Large intestine (tissue), 3 donors: ENCODE measurements around the gene MCM6. TPM values are rescaled to one million over a fixed set of nuclear protein-coding genes. Genes with fewer than 3 reads are reported as not detected.
"Not testable (repeated sequence)": the region's sequence is repeated elsewhere in the genome, so short reads cannot be mapped to it uniquely, and the experiment has no call there.

Experiments
- DNase-seq, 2 donors: peaks; one replicate each; pipeline versions ENCODE4 v3.0.0 to v3.0.0-alpha.2; 2013
- H3K27ac ChIP-seq: one replicate; pipeline ENCODE4 v1.5.1; 2013; ENCODE audit warnings: low read length
- H3K27me3 ChIP-seq: 2 replicates; pipeline ENCODE4 v1.6.1; 2013; ENCODE audit warnings: low read length; ENCODE audit not compliant: control insufficient read depth, insufficient read depth
- H3K36me3 ChIP-seq: 2 replicates; pipeline ENCODE4 v1.6.1; 2013; ENCODE audit warnings: low read length; ENCODE audit not compliant: control insufficient read depth, insufficient read depth
- H3K4me1 ChIP-seq: one replicate; pipeline ENCODE4 v1.6.1; 2013; ENCODE audit warnings: low read length; ENCODE audit not compliant: control insufficient read depth, insufficient read depth
- H3K4me3 ChIP-seq: one replicate; pipeline ENCODE4 v1.5.1; 2013; ENCODE audit warnings: low read length
- H3K9me3 ChIP-seq: one replicate; pipeline ENCODE4 v1.6.1; 2013; ENCODE audit warnings: mild to moderate bottlenecking, low read depth, low read length, moderate library complexity; ENCODE audit not compliant: control insufficient read depth
- WGBS: methylation state at CpG from one replicate; pipeline ENCODE4 v1.1.5; 2013; ENCODE audit warnings: low lambda C conversion rate; ENCODE audit not compliant: insufficient coverage; 5-methylcytosine and 5-hydroxymethylcytosine counted together
- polyA plus RNA-seq: library from polyadenylated mRNA; unstranded; fragments of 120-200 nt; gene quantifications from one replicate; pipeline ENCODE4 v1.2.1, GENCODE V29; 2013

Gene MCM6
- polyA plus RNA-seq, 1 donor: 51.9 TPM

- 80% methylated on average over 1 of the region's 3 CpGs for WGBS
- peaks cover 56% of the 10 kb centered on the region for H3K36me3 ChIP-seq
- not testable (repeated sequence) for H3K27ac ChIP-seq
Measured at GRCh38 chr2:135807874-135808273, 68.4 kb downstream of the MCM6 start.

GRCh38 chr2:135803278-135803677 lies 73.0 kb downstream of the MCM6 start:
- WGBS: no CpG with 5 or more reads among the region's 2 CpGs
- Histone ChIP-seq H3K4me3 (no peak overlapping the region), H3K27ac (no peak overlapping the region), H3K4me1 (no peaks in the 10 kb centered on the region), H3K27me3 (no peaks in the 10 kb centered on the region), H3K9me3 (no peaks in the 10 kb centered on the region), H3K36me3 (peaks cover 62% of the 10 kb centered on the region)
- DNase-seq: peak in 1 of 2 donors; percentile 25

More at GRCh38 chr2:135807874-135808273, 68.4 kb downstream of the MCM6 start:
- not testable (repeated sequence) for H3K27me3 ChIP-seq, H3K4me1 ChIP-seq, H3K4me3 ChIP-seq, DNase-seq, H3K9me3 ChIP-seq

GRCh38 chr2:135802350-135802749 lies 73.9 kb downstream of the MCM6 start:
- Histone ChIP-seq H3K9me3 (no peaks in the 10 kb centered on the region), H3K27ac (no peak overlapping the region), H3K4me3 (no peak overlapping the region), H3K4me1 (no peaks in the 10 kb centered on the region), H3K36me3 (peaks cover 62% of the 10 kb centered on the region), H3K27me3 (no peaks in the 10 kb centered on the region)
- WGBS: 0% methylated on average over 1 of the region's 3 CpGs
- DNase-seq: no peak

- Histone ChIP-seq H3K27ac (no peak overlapping the region), H3K4me3 (no peak overlapping the region), H3K27me3 (no peaks in the 10 kb centered on the region), H3K36me3 (peaks cover 62% of the 10 kb centered on the region), H3K4me1 (no peaks in the 10 kb centered on the region), H3K9me3 (no peaks in the 10 kb centered on the region)
- no peak for DNase-seq
- WGBS: no CpG with 5 or more reads among the region's 9 CpGs
Measured at GRCh38 chr2:135800513-135801460, 75.5 kb downstream of the MCM6 start.

- no peaks in the 10 kb centered on the region for H3K4me1 ChIP-seq
- H3K36me3 ChIP-seq: peaks cover 56% of the 10 kb centered on the region
- no CpG with 5 or more reads among the region's 2 CpGs for WGBS
- H3K9me3 ChIP-seq: no peaks in the 10 kb centered on the region
- H3K27ac ChIP-seq: no peak overlapping the region
- no peaks in the 10 kb centered on the region for H3K27me3 ChIP-seq
- H3K4me3 ChIP-seq: no peak overlapping the region
- no peak for DNase-seq
Measured at GRCh38 chr2:135799738-135800137, 76.5 kb downstream of the MCM6 start.

GRCh38 chr2:135798762-135799161 lies 77.5 kb downstream of the MCM6 start:
- Histone ChIP-seq H3K36me3 (peaks cover 56% of the 10 kb centered on the region), H3K4me1 (no peaks in the 10 kb centered on the region), H3K4me3 (no peak overlapping the region), H3K27me3 (no peaks in the 10 kb centered on the region), H3K9me3 (no peaks in the 10 kb centered on the region), H3K27ac (no peak overlapping the region)
- no peak for DNase-seq
- no CpG with 5 or more reads among the region's 4 CpGs for WGBS

- Histone ChIP-seq H3K9me3 (no peaks in the 10 kb centered on the region), H3K4me3 (no peak overlapping the region), H3K4me1 (no peaks in the 10 kb centered on the region), H3K27ac (no peak overlapping the region), H3K27me3 (no peaks in the 10 kb centered on the region), H3K36me3 (peaks cover 52% of the 10 kb centered on the region)
- no peak for DNase-seq
- no CpG with 5 or more reads among the region's 5 CpGs for WGBS
Measured at GRCh38 chr2:135798275-135798705, 78.0 kb downstream of the MCM6 start.

- Histone ChIP-seq H3K4me1 (no peaks in the 10 kb centered on the region), H3K9me3 (no peaks in the 10 kb centered on the region), H3K27me3 (no peaks in the 10 kb centered on the region), H3K4me3 (no peak overlapping the region), H3K36me3 (peaks cover 56% of the 10 kb centered on the region), H3K27ac (no peak overlapping the region)
- no CpG with 5 or more reads among the region's 22 CpGs for WGBS
- DNase-seq: peak; percentile 45 to 69
Measured at GRCh38 chr2:135797497-135798274, 78.6 kb downstream of the MCM6 start.

- H3K27me3 ChIP-seq: no peaks in the 10 kb centered on the region
- no peak overlapping the region for H3K4me3 ChIP-seq
- DNase-seq: no peak
- H3K36me3 ChIP-seq: peaks cover 55% of the 10 kb centered on the region
- H3K4me1 ChIP-seq: no peaks in the 10 kb centered on the region
- WGBS: no CpG with 5 or more reads among the region's 8 CpGs
- no peak overlapping the region for H3K27ac ChIP-seq
- no peaks in the 10 kb centered on the region for H3K9me3 ChIP-seq
Measured at GRCh38 chr2:135796606-135797005, 79.6 kb downstream of the MCM6 start.

GRCh38 chr2:135795641-135796040 lies 80.6 kb downstream of the MCM6 start:
- DNase-seq, H3K27me3 ChIP-seq, H3K4me1 ChIP-seq, H3K4me3 ChIP-seq, H3K27ac ChIP-seq, H3K9me3 ChIP-seq: not testable (repeated sequence)
- no CpG with 5 or more reads among the region's 4 CpGs for WGBS
- peaks cover 57% of the 10 kb centered on the region for H3K36me3 ChIP-seq
